Transverse colon (tissue), 4 donors: ENCODE data around the gene SNX32.

Source experiments
- CTCF ChIP-seq, 5 experiments: fragments of 200-600 bp in 3 of 5; fragments of 450-650 bp in 2 of 5; sonication (generic) in 3 of 5; IDR thresholded peaks; 1 replicate in 2 of 5; 2 replicates in 3 of 5; pipeline ENCODE4 v1.5.1; 2016 to 2017; ENCODE audit warnings: antibody characterized with exemption in 5 of 5, inconsistent platforms in 3 of 5, mild to moderate bottlenecking in 2 of 5, moderate library complexity in 1 of 5
- EP300 ChIP-seq: sonication (generic); formaldehyde crosslinking; IDR thresholded peaks from one replicate; pipeline ENCODE4 v1.6.1; 2017; ENCODE audit warnings: antibody characterized with exemption, low read depth
- POLR2A ChIP-seq: fragments of 450-650 bp; IDR thresholded peaks from one replicate; pipeline ENCODE4 v1.6.1; 2016; ENCODE audit warnings: antibody characterized with exemption, mild to moderate bottlenecking, moderate library complexity
- POLR2AphosphoS5 ChIP-seq, 3 donors: sonication (generic); formaldehyde crosslinking; IDR thresholded peaks; one replicate each; pipeline ENCODE4 v1.6.1; 2016; ENCODE audit warnings: antibody characterized with exemption in 3 of 3

- TF ChIP-seq POLR2A (no peak), CTCF (IDR thresholded peaks at IDR 0.05) (no peak), EP300 (no peak), POLR2AphosphoS5 (IDR thresholded peaks at IDR 0.05) (no peak)
Observed at GRCh38 chr11:65803797-65804492, 29.8 kb upstream of the SNX32 start.
